ENCODE results near the gene MRAS.

DNA sequence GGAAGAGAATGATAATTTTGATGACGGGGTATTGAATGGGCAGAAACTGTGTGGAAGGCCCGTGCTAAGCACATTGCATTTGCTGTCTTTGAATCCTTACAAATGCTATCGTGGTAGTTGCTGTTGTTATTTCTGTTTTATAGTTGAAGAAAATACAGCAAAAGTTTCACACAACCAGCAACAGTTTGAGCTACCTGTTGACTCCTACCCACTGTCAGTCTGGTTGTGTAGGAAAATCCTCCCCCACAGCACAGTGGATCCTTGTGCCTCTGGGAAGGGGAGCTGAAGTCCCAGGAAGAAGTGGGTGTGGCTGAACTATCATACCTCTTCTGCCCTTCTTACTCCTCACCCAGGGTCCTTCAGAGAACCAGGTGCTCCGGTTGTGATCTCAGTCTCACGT is 29.4 kb downstream of the MRAS start:
- TF ChIP-seq, protein P1, sequence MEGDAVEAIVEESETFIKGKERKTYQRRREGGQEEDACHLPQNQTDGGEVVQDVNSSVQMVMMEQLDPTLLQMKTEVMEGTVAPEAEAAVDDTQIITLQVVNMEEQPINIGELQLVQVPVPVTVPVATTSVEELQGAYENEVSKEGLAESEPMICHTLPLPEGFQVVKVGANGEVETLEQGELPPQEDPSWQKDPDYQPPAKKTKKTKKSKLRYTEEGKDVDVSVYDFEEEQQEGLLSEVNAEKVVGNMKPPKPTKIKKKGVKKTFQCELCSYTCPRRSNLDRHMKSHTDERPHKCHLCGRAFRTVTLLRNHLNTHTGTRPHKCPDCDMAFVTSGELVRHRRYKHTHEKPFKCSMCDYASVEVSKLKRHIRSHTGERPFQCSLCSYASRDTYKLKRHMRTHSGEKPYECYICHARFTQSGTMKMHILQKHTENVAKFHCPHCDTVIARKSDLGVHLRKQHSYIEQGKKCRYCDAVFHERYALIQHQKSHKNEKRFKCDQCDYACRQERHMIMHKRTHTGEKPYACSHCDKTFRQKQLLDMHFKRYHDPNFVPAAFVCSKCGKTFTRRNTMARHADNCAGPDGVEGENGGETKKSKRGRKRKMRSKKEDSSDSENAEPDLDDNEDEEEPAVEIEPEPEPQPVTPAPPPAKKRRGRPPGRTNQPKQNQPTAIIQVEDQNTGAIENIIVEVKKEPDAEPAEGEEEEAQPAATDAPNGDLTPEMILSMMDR (IDR thresholded peaks at IDR 0.05): no peak
- no peak for TF ChIP-seq EP300 (IDR thresholded peaks at IDR 0.05)

Measured in esophagus muscularis mucosa (tissue), 3 donors.